Activated naive CD4-positive, alpha-beta T cell treated with anti-CD3 and anti-CD28 coated beads, Interleukin-2, amount 10 ng/mL, durations not matched to agents 7 days and 5 days (primary cell): ENCODE measurements around the gene UBE2J2.

Source experiments
- CTCF ChIA-PET: fragments of 350-600 bp; sonication (Branson Sonifier 250); formaldehyde crosslinking; loops from one replicate; lab custom pipeline; 2021; ENCODE audit warnings: antibody characterized with exemption; lab: Charles Lee
- DNase-seq: peaks from one replicate; pipeline ENCODE4 v3.0.0-alpha.2; 2020
- H3K27ac Mint-ChIP-seq: one replicate; pipeline ENCODE4 v1.8.0; 2021; ENCODE audit warnings: mild to moderate bottlenecking, moderate library complexity, mixed read lengths
- H3K27me3 Mint-ChIP-seq: one replicate; pipeline ENCODE4 v1.8.0; 2021; ENCODE audit warnings: mild to moderate bottlenecking, mixed read lengths
- H3K36me3 Mint-ChIP-seq: one replicate; pipeline ENCODE4 v1.8.0; 2021; ENCODE audit warnings: mixed read lengths
- H3K4me1 Mint-ChIP-seq: one replicate; pipeline ENCODE4 v1.8.0; 2021; ENCODE audit warnings: mixed read lengths
- H3K4me3 Mint-ChIP-seq: one replicate; pipeline ENCODE4 v1.8.0; 2021; ENCODE audit warnings: mild to moderate bottlenecking, moderate library complexity, mixed read lengths
- H3K9me3 Mint-ChIP-seq: one replicate; pipeline ENCODE4 v1.8.0; 2021; ENCODE audit warnings: mixed read lengths

The UBE2J2 gene

DNA sequence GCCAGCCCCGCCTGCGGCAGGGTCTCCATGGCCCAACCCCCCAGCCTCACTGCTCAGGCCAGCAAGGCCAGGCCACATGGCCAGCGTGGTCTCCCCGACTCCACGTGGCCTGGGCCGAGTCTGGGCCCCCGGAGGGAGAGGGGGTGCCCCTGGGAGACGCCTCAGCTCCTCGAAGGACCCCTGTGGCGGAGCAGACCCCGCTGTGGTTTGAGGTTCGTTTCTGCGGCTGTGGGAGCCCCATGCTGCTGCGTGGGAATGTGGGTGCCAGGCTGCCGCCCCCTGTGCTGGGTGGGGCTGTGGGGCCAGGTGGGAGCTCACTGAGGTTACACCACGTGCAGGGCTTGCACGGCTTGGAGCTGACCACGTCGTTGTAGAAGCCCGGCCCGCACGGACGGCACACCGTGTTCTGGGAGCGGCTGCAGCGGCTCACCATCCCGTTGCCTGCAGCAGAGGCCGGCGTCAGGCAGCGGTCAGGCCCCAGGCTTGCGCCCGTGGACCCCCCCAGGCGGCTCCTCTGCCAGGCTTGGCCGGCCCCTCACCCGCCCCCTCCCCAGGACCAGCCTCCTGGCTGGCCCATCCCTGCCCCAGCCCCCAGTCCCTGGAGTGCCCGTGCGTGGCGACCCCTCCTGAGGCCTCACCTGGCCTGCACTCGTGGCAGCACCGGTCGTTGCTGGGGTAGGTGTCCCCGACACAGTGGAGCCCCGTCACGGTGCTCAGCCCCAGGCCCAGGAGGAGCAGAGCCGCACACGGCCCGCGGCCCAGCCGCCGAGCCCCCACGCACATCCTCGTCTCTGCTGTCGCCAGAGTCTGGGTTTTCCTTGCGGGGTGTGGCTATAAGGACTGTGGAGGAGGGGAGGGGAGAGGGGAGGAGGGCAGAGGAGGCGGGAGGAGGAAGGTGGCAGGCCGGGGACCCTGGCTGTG, 60.0 kb downstream of the UBE2J2 start, which contains the start of gene TNFRSF4:
TNFRSF4 (minus strand) TSS at position 809 of the 921 bp plus-strand sequence; CDS start at position 783, 26 bp downstream.
- Mint-ChIP-seq H3K36me3 (peaks cover 13% of the 10 kb centered on the region), H3K27me3 (peaks cover 23% of the 10 kb centered on the region), H3K27ac (peak within 1 kb of the TSS; percentile 11), H3K9me3 (no peaks in the 10 kb centered on the region), H3K4me3 (peak within 1 kb of the TSS; percentile 5), H3K4me1 (peaks cover 36% of the 10 kb centered on the region)
- peak; percentile 33 for DNase-seq
- CTCF ChIA-PET, result interaction anchor here (1.4 to 3.5 kb wide), 2 partner anchors 91 kb away, joined by 5 to 14 read pairs; no protein-coding TSS in a partner anchor

GRCh38 chr1:1212780-1213344, 60.8 kb downstream of the UBE2J2 start:
- peaks cover 10% of the 10 kb centered on the region for H3K36me3 Mint-ChIP-seq
- H3K9me3 Mint-ChIP-seq, result no peaks in the 10 kb centered on the region
- H3K4me1 Mint-ChIP-seq, result peaks cover 42% of the 10 kb centered on the region
- H3K4me3 Mint-ChIP-seq, result peak overlapping the region; percentile 5
- CTCF ChIA-PET, result interaction anchor here (1.4 kb wide), 1 partner anchor 90 kb away, joined by 5 read pairs; no protein-coding TSS in a partner anchor
- DNase-seq, result peak; percentile 63
- H3K27me3 Mint-ChIP-seq, result peaks cover 31% of the 10 kb centered on the region
- no peak overlapping the region for H3K27ac Mint-ChIP-seq

- Mint-ChIP-seq H3K4me3 (no peak overlapping the region), H3K9me3 (no peaks in the 10 kb centered on the region), H3K27me3 (peaks cover 41% of the 10 kb centered on the region), H3K27ac (no peak overlapping the region), H3K4me1 (peaks cover 42% of the 10 kb centered on the region), H3K36me3 (peaks cover 4% of the 10 kb centered on the region)
- DNase-seq, result peak; percentile 18
- CTCF ChIA-PET, result interaction anchor here (1.4 kb wide), 1 partner anchor 89 kb away, joined by 5 read pairs; no protein-coding TSS in a partner anchor
Observed at GRCh38 chr1:1211541-1212441, 61.9 kb downstream of the UBE2J2 start.

DNA sequence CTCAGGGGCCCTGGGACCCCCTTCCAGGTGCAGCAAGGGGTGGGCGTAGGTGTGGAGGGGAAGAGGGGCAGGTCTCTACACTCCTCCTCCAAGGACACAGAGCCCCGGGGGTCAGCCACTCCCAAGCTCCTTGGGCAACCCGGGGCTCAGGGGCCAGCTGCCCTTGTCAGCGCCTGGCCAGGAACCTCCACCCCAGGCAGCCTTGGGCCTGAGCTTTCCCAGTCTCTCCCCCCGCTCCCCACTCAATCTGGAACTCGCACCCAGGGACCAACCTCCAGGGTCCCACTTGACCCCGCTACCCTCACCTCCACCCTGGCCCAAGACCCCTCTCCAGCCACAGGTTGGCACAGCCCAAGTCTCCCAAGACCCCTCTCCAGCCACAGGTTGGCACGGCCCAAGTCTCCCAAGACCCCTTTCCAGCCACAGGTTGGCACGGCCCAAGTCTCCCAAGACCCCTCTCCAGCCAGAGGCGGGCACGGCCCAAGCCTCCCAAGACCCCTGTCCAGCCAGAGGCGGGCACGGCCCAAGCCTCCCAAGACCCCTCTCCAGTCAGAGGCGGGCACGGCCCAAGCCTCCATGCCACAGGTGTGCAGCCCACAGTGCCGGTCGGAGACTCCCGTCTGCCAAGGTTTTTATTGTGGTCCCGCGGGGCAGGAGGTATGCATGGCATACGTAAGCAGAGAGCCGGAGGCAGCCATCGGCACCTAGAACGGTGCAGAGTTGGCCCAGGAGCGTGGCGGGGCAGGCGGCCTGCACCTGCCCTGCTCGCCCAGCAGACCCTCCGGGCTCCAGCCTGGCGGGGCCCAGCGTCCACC, 62.7 kb downstream of the UBE2J2 start:
- Mint-ChIP-seq H3K9me3 (no peaks in the 10 kb centered on the region), H3K4me3 (no peak overlapping the region), H3K36me3 (no peaks in the 10 kb centered on the region), H3K4me1 (peaks cover 38% of the 10 kb centered on the region), H3K27me3 (peaks cover 50% of the 10 kb centered on the region), H3K27ac (no peak overlapping the region)
- CTCF ChIA-PET, result interaction anchor here (1.2 kb wide), 1 partner anchor 39 kb away, joined by 3 read pairs; no protein-coding TSS in a partner anchor
- peak; percentile 17 for DNase-seq

DNA sequence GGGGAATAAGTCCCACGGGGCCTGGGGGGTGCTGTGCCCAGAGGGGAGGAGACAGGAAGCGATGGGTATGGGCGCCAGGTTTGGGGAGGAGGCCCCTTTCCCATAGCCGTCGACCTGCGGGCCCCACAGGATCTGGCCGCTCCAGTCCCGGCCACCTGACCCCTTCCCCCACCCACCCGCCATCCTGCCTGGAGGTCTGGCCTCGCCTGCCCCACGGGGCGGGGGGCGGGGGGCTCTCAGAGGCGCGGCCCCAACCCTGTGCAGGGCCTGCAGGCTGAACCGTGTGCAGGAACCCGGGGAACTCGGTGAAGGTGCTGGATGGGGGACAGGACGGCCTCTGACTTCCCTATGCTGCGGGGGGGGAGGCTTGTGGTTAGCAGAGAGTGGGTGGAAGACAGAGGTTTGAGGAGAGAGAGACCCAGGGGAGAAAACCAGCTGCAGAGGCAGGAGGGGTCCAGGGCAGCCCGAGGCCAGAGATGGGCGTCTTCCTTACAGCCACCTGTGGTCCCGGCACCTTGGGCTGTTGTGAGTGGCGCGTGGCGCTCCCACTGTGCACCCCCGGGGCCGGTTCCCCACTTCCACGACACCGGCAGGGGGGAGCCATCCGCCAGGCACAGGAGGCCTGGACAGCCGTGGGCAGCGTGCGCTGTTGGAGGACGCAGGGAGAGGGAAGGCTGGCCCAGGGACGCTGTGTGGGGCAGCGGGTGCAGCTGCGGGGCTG, 64.8 kb downstream of the UBE2J2 start:
- peak overlapping the region; percentile 45 for H3K27ac Mint-ChIP-seq
- peaks cover 71% of the 10 kb centered on the region for H3K27me3 Mint-ChIP-seq
- DNase-seq, result peak; percentile 42
- CTCF ChIA-PET, result no interaction called here
- peaks cover 26% of the 10 kb centered on the region for H3K4me1 Mint-ChIP-seq
- no peaks in the 10 kb centered on the region for H3K36me3 Mint-ChIP-seq
- no peak overlapping the region for H3K4me3 Mint-ChIP-seq
- no peaks in the 10 kb centered on the region for H3K9me3 Mint-ChIP-seq

GRCh38 chr1:1207571-1207892, 66.1 kb downstream of the UBE2J2 start:
- CTCF ChIA-PET, result interaction anchor here (1.3 kb wide), 1 partner anchor 85 kb away, joined by 4 read pairs; no protein-coding TSS in a partner anchor
- no peak for DNase-seq
- H3K27me3 Mint-ChIP-seq, result peaks cover 76% of the 10 kb centered on the region
- no peak overlapping the region for H3K4me3 Mint-ChIP-seq
- H3K4me1 Mint-ChIP-seq, result peaks cover 22% of the 10 kb centered on the region
- no peaks in the 10 kb centered on the region for H3K9me3 Mint-ChIP-seq
- H3K36me3 Mint-ChIP-seq, result no peaks in the 10 kb centered on the region
- H3K27ac Mint-ChIP-seq, result peak overlapping the region; percentile 69

DNA sequence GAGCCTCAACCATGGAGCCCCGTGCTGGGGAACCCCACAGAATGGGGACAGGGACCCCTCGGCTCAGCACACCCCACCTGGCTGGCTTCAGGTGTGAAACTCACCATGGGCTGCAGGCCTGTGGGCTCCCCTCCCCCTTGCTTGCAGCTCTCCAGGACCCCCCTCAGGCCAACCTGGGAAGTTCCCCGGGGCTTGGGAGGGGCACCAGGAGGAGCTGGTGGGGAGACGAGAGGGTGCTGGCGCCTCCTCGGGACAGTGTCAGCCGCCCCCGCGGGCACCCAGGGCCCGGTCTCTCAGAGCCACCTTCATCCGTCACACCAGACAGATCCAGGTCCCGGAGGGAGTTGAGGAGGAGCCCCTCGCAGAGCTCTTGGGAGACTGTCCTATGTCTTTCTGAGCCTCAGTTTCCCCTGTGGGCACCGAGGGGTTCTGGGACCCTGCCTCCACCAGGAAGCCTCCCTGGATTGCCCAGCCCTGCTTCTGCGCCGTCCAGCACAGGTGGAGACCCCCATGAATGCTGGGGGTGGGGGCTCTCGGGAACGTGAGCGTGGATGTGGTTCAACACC, 66.6 kb downstream of the UBE2J2 start:
- H3K36me3 Mint-ChIP-seq, result no peaks in the 10 kb centered on the region
- peaks cover 76% of the 10 kb centered on the region for H3K27me3 Mint-ChIP-seq
- peak overlapping the region; percentile 12 for H3K4me3 Mint-ChIP-seq
- peaks cover 21% of the 10 kb centered on the region for H3K4me1 Mint-ChIP-seq
- DNase-seq, result peak; percentile 19
- no peaks in the 10 kb centered on the region for H3K9me3 Mint-ChIP-seq
- CTCF ChIA-PET, result interaction anchor here (1.3 kb wide), 1 partner anchor 85 kb away, joined by 4 read pairs; no protein-coding TSS in a partner anchor
- no peak overlapping the region for H3K27ac Mint-ChIP-seq

DNA sequence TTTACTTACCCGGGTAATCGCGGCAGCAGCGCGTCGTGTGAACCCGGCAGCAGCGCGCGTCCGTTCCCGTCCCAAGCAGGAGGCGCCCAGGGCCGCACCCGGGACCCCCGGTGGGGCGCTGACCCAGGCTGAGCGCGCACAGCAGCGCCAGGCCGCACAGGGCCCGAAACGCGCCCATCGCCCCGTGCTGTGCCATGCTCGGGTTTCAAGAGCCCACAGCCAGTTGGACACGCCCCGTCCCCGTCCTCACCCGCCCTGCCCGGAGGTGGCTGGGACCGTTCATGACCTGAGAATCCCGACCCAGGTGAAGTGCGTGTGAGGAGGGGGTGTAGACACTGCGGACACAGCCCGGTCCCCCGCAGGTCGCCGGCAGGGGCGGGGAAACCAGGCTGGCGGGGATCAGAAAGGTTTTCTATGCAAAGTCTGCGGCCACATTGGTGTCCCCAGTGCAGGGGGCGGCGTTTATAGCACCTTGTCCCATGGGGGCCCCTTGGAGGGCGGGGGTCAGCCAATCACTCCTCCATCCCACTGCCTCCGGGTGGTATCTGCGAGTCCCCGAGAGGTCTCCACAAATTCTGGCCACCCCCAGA, 67.2 kb downstream of the UBE2J2 start, which contains the start of gene TNFRSF18:
TNFRSF18 (minus strand) TSS at position 217 of the 590 bp plus-strand sequence; CDS start at position 196, 21 bp downstream.
- peak within 1 kb of the TSS; percentile 12 for H3K4me3 Mint-ChIP-seq

GRCh38 chr1:1205769-1206375, 67.8 kb downstream of the UBE2J2 start:
- H3K36me3 Mint-ChIP-seq, result no peaks in the 10 kb centered on the region
- no peak overlapping the region for H3K27ac Mint-ChIP-seq
- CTCF ChIA-PET, result interaction anchor here (0.9 kb wide), 1 partner anchor 83 kb away, joined by 3 read pairs; no protein-coding TSS in a partner anchor

More for the DNA sequence above, 67.2 kb downstream of the UBE2J2 start, which contains the start of gene TNFRSF18:
- DNase-seq, result peak; percentile 51
- H3K27me3 Mint-ChIP-seq, result peaks cover 76% of the 10 kb centered on the region
- H3K4me1 Mint-ChIP-seq, result peaks cover 21% of the 10 kb centered on the region
- no peaks in the 10 kb centered on the region for H3K9me3 Mint-ChIP-seq
- H3K36me3 Mint-ChIP-seq, result no peaks in the 10 kb centered on the region
- no peak within 1 kb of the TSS for H3K27ac Mint-ChIP-seq
- CTCF ChIA-PET, result interaction anchor here (1.3 kb wide), 1 partner anchor 84 kb away, joined by 4 read pairs; no protein-coding TSS in a partner anchor

GRCh38 chr1:1204998-1205768, 68.5 kb downstream of the UBE2J2 start:
- no peaks in the 10 kb centered on the region for H3K36me3 Mint-ChIP-seq
- no peak overlapping the region for H3K27ac Mint-ChIP-seq
- peaks cover 76% of the 10 kb centered on the region for H3K27me3 Mint-ChIP-seq
- H3K4me1 Mint-ChIP-seq, result peaks cover 24% of the 10 kb centered on the region
- no peaks in the 10 kb centered on the region for H3K9me3 Mint-ChIP-seq
- CTCF ChIA-PET, result interaction anchor here (0.9 kb wide), 1 partner anchor 82 kb away, joined by 3 read pairs; no protein-coding TSS in a partner anchor
- DNase-seq, result peak; percentile 21
- no peak overlapping the region for H3K4me3 Mint-ChIP-seq

More at GRCh38 chr1:1205769-1206375, 67.8 kb downstream of the UBE2J2 start:
- DNase-seq, result no peak
- H3K4me1 Mint-ChIP-seq, result peaks cover 19% of the 10 kb centered on the region
- peaks cover 75% of the 10 kb centered on the region for H3K27me3 Mint-ChIP-seq
- no peak overlapping the region for H3K4me3 Mint-ChIP-seq
- no peaks in the 10 kb centered on the region for H3K9me3 Mint-ChIP-seq

GRCh38 chr1:1204425-1204920, 69.2 kb downstream of the UBE2J2 start:
- peaks cover 76% of the 10 kb centered on the region for H3K27me3 Mint-ChIP-seq
- CTCF ChIA-PET, result no interaction called here
- H3K27ac Mint-ChIP-seq, result no peak overlapping the region
- no peak overlapping the region for H3K4me3 Mint-ChIP-seq
- H3K36me3 Mint-ChIP-seq, result no peaks in the 10 kb centered on the region
- no peak for DNase-seq
- H3K4me1 Mint-ChIP-seq, result peaks cover 27% of the 10 kb centered on the region
- H3K9me3 Mint-ChIP-seq, result no peaks in the 10 kb centered on the region
